Ovary (tissue), 9 donors: ENCODE data around the gene SPAG8. TPM values are rescaled to one million over a fixed set of nuclear protein-coding genes. Genes with fewer than 3 reads are reported as not detected.

Experiments
- DNase-seq, 5 donors: peaks; one replicate each; pipeline ENCODE4 v3.0.0-alpha.2; 2019 to 2020
- H3K27ac ChIP-seq, 2 donors: fragments of 200-600 bp; one replicate each; pipeline versions ENCODE4 v1.5.1 to v1.8.0; 2019 to 2022
- H3K27me3 ChIP-seq: fragments of 200-600 bp; one replicate; pipeline ENCODE4 v1.8.0; 2022
- H3K36me3 ChIP-seq: fragments of 200-600 bp; sonication (generic); one replicate; pipeline ENCODE4 v1.5.1; 2019
- H3K4me1 ChIP-seq: one replicate; pipeline ENCODE4 v1.8.1; 2013; ENCODE audit warnings: mild to moderate bottlenecking, moderate library complexity; ENCODE audit not compliant: insufficient read depth
- H3K4me3 ChIP-seq: fragments of 200-600 bp; sonication (generic); one replicate; pipeline ENCODE4 v1.5.1; 2017
- H3K9me3 ChIP-seq, 2 donors: fragments of 200-600 bp in 1 of 2; sonication (generic) in 1 of 2; one replicate each; pipeline versions ENCODE4 v1.5.1 to v1.8.1; 2013 to 2019; ENCODE audit warnings: mild to moderate bottlenecking in 1 of 2, moderate library complexity in 1 of 2
- CTCF ChIP-seq, 3 donors: fragments of 450-650 bp in 2 of 3; fragments of 200-600 bp in 1 of 3; IDR thresholded peaks; one replicate each; pipeline versions ENCODE4 v1.5.1 to v1.8.0; 2016 to 2022; ENCODE audit warnings: antibody characterized with exemption in 3 of 3, mild to moderate bottlenecking in 1 of 3
- EP300 ChIP-seq: sonication (generic); formaldehyde crosslinking; IDR thresholded peaks from one replicate; pipeline ENCODE4 v1.6.1; 2017; ENCODE audit warnings: antibody characterized with exemption
- POLR2A ChIP-seq: fragments of 450-650 bp; IDR thresholded peaks from one replicate; pipeline ENCODE4 v1.6.1; 2017; ENCODE audit warnings: antibody characterized with exemption, mild to moderate bottlenecking, moderate library complexity
- WGBS, 3 donors: extraction: QIAGEN DNeasy Blood & Tissue Kit in 1 of 3; methylation state at CpG; one replicate each; pipeline versions ENCODE4 v1.1.5 to v1.1.7; 2013 to 2017; 5-methylcytosine and 5-hydroxymethylcytosine counted together
- intact Hi-C, 4 donors: fragments of 100-400 bp; cut with DNase I; formaldehyde crosslinking; loops; one replicate each; pipeline versions ENCODE4 v1.11.0 to v1.15.1; 2022 to 2023
- polyA plus RNA-seq, 2 donors: library from polyadenylated mRNA; stranded (reverse); fragments of 200-250 nt in 1 of 2; fragments of 350-450 nt in 1 of 2; fragmentation: Illumina TruSeq in 1 of 2; extraction: RNeasy Lipid Tissue Mini Kit (QIAGEN cat#74804) in 1 of 2; gene quantifications; one replicate each; pipeline ENCODE4 v1.2.3, GENCODE V29; 2013 to 2014
- total RNA-seq, 7 donors: library from RNA; depleted of rRNA in 2 of 7; stranded (reverse); fragments of >200 nt in 2 of 7; fragmentation: NEBNext Ultra II Directional in 3 of 7; extraction: Animal tissue kit (Norgen Biotek cat#: 25700) in 3 of 7; gene quantifications; one replicate each; pipeline versions ENCODE4 v1.1.0 to v1.2.4, GENCODE V29; 2016 to 2023
- donor health status: DM: no; HTN: no; CAD: no; lungs with moderate emphysema.
- donor health status: DM: no; HTN: no; CAD: no.
- donor health status: Bipolar disorder and iron deficiency.
- donor health status: DM: yes; HTN: yes; CAD: no.
- donor health status: DM: no; HTN: no; CAD: no.
- donor health status: DM: yes; HTN: yes; CAD: no.

SPAG8 gene
- total and polyA plus RNA-seq, 9 donors, result 2.1 to 28.1 (median 4.6) TPM

GRCh38 chr9:35791297-35791921 lies 20.7 kb downstream of the SPAG8 start, which contains the start of gene NPR2:
NPR2 (plus strand) TSS chr9:35791591; CDS start chr9:35792409, 818 bp downstream.
- Histone ChIP-seq H3K36me3 (no peaks in the 10 kb centered on the region), H3K27me3 (no peaks in the 10 kb centered on the region), H3K9me3 (no peaks in the 10 kb centered on the region), H3K4me1 (peaks cover 7% of the 10 kb centered on the region), H3K4me3 (peak within 1 kb of the TSS; percentile 33), H3K27ac (peak within 1 kb of the TSS; percentile 41 to 67)
- peak in 1 of 3 donors; percentile 9 for TF ChIP-seq CTCF (IDR thresholded peaks at IDR 0.05)
- TF ChIP-seq EP300, result no peak
- no peak for TF ChIP-seq POLR2A
- DNase-seq, result peak; percentile 58 to 81 (median 69)
- intact Hi-C loops, result loop anchor here in 3 of 4 donors (5.0 to 10.0 kb wide), 4 partner anchors 91 to 156 kb away; no protein-coding TSS in a partner anchor
- WGBS, 3 donors, result 2 to 3% (median 3%) methylated on average over 20 to 64 of the region's 64 CpGs

GRCh38 chr9:35790385-35791296 lies 21.4 kb downstream of the SPAG8 start:
- DNase-seq, result peak; percentile 74 to 84 (median 77)
- Histone ChIP-seq H3K27ac (peak overlapping the region in 1 of 2 donors; percentile 40), H3K9me3 (no peaks in the 10 kb centered on the region), H3K27me3 (no peaks in the 10 kb centered on the region), H3K36me3 (no peaks in the 10 kb centered on the region), H3K4me1 (peaks cover 7% of the 10 kb centered on the region), H3K4me3 (peak overlapping the region; percentile 33)
- intact Hi-C loops, result loop anchor here in 3 of 4 donors (5.0 to 10.0 kb wide), 4 partner anchors 92 to 157 kb away; no protein-coding TSS in a partner anchor
- WGBS, 3 donors, result 20 to 24% (median 20%) methylated on average over 37 of the region's 37 CpGs
- TF ChIP-seq CTCF (IDR thresholded peaks at IDR 0.05) (peak; percentile 68 to 80 (median 76)), EP300 (no peak)

GRCh38 chr9:35790025-35790384 lies 22.1 kb downstream of the SPAG8 start:
- H3K27me3 ChIP-seq, result no peaks in the 10 kb centered on the region
- 21 to 27% (median 27%) methylated on average over 4 of the region's 4 CpGs for WGBS, 3 donors
- no peak for DNase-seq
- TF ChIP-seq EP300 (no peak), CTCF (IDR thresholded peaks at IDR 0.05) (no peak), POLR2A (no peak)
- intact Hi-C loops, result loop anchor here in 3 of 4 donors (5.0 to 10.0 kb wide), 4 partner anchors 92 to 157 kb away; no protein-coding TSS in a partner anchor
- peaks cover 7% of the 10 kb centered on the region for H3K4me1 ChIP-seq
- no peak overlapping the region for H3K4me3 ChIP-seq
- H3K9me3 ChIP-seq, result no peaks in the 10 kb centered on the region
- no peaks in the 10 kb centered on the region for H3K36me3 ChIP-seq
- H3K27ac ChIP-seq, result no peak overlapping the region

GRCh38 chr9:35789541-35789940 lies 22.5 kb downstream of the SPAG8 start:
- Histone ChIP-seq H3K4me3 (no peak overlapping the region), H3K27me3 (no peaks in the 10 kb centered on the region), H3K9me3 (no peaks in the 10 kb centered on the region), H3K27ac (no peak overlapping the region), H3K4me1 (peaks cover 7% of the 10 kb centered on the region), H3K36me3 (no peaks in the 10 kb centered on the region)
- TF ChIP-seq CTCF (IDR thresholded peaks at IDR 0.05), result no peak
- no peak for TF ChIP-seq POLR2A
- TF ChIP-seq EP300, result no peak
- intact Hi-C loops, result loop anchor here in 2 of 4 donors (5.0 to 10.0 kb wide), 2 partner anchors 75 to 103 kb away; no protein-coding TSS in a partner anchor
- WGBS, 3 donors, result 68 to 76% (median 71%) methylated on average over 2 of the region's 2 CpGs
- no peak for DNase-seq
